HepG2 (cell line): ENCODE results near the gene OR2W1. TPM values are rescaled to one million over a fixed set of nuclear protein-coding genes. Genes with fewer than 3 reads are reported as not detected.

Experiments used
- ATAC-seq: fragments of 200-7000 bp; cut with Tn5 transposase; 3 replicates; pipeline ENCODE4 v1.9.1; 2020; ENCODE audit warnings: mild to moderate bottlenecking, moderate library complexity
- BruUV-seq: library from RNA; stranded (reverse); fragments of 400-500 nt; replicated peaks from 2 replicates; lab custom pipeline; 2021; lab: Mats Ljungman, UMichigan
- CTCF ChIA-PET: fragments of 300-600 bp; formaldehyde crosslinking; extraction: SDS; loops from one replicate; lab custom pipeline; 2021; ENCODE audit warnings: low total read pairs, inconsistent platforms, low intra/inter-chr PET ratio; lab: Yijun Ruan, JAX
- POLR2A ChIA-PET: fragments of 350-600 bp; sonication (Branson Sonifier 250); formaldehyde crosslinking; loops from one replicate; lab custom pipeline; 2020; ENCODE audit warnings: antibody characterized with exemption, inconsistent platforms; lab: Yijun Ruan, JAX
- DNase-seq: peaks from one replicate; pipeline ENCODE4 v3.0.0-alpha.2; 2015; ENCODE audit warnings: low spot score
- FAIRE-seq: peaks from 3 replicates; lab custom pipeline; 2011; peaks lifted over from hg19 to GRCh38; lab: Jason Lieb, UNC
- H2AFZ ChIP-seq: one replicate; pipeline ENCODE4 v1.6.1; 2011; ENCODE audit warnings: low read length, inconsistent platforms
- H3K27ac ChIP-seq: fragments of 300-600 bp; 3 replicates; pipeline ENCODE4 v1.8.0; 2011; ENCODE audit warnings: mixed run types, mild to moderate bottlenecking, mixed read lengths, low read length, inconsistent platforms; ENCODE audit not compliant: insufficient read depth; ENCODE audit errors: extremely low read length
- H3K27me3 ChIP-seq, 2 experiments: fragments of 200-600 bp in 1 of 2; 2 replicates in 1 of 2; 3 replicates in 1 of 2; pipeline versions ENCODE4 v1.6.0 to v1.8.0; 2011; ENCODE audit warnings: low read length in 2 of 2, mild to moderate bottlenecking in 2 of 2, moderate library complexity in 2 of 2, inconsistent platforms in 1 of 2; ENCODE audit not compliant: insufficient read depth in 2 of 2, control insufficient read depth in 1 of 2
- H3K36me3 ChIP-seq, 2 experiments: fragments of 200-600 bp in 1 of 2; replicated peaks in 1 of 2; 2 replicates in 1 of 2; 3 replicates in 1 of 2; pipeline versions ENCODE4 v1.5.1 to v1.8.0; 2011; ENCODE audit warnings: low read length in 2 of 2, inconsistent platforms in 1 of 2; ENCODE audit not compliant: insufficient read depth in 2 of 2, control insufficient read depth in 1 of 2
- H3K4me1 ChIP-seq: 2 replicates; pipeline ENCODE4 v1.5.1; 2012; ENCODE audit warnings: low read length, inconsistent platforms; ENCODE audit not compliant: insufficient read depth
- H3K4me2 ChIP-seq: 2 replicates; pipeline ENCODE4 v1.6.0; 2011; ENCODE audit warnings: low read depth, low read length, inconsistent platforms
- H3K4me3 ChIP-seq, 3 experiments: fragments of 200-600 bp in 1 of 3; sonication (generic), shearing (Covaris generic) in 1 of 3; replicated peaks in 1 of 3; 2 replicates each; pipeline ENCODE4 v1.5.1; 2011 to 2016; ENCODE audit warnings: low read length in 3 of 3, inconsistent platforms in 2 of 3, low read depth in 2 of 3, mild to moderate bottlenecking in 2 of 3, control low read depth in 1 of 3, mixed read lengths in 1 of 3; ENCODE audit not compliant: insufficient read depth in 1 of 3
- H3K79me2 ChIP-seq: one replicate; pipeline ENCODE4 v1.6.1; 2011; ENCODE audit warnings: low read length, inconsistent platforms; ENCODE audit not compliant: insufficient read depth
- H3K9ac ChIP-seq: 2 replicates; pipeline ENCODE4 v1.6.0; 2011; ENCODE audit warnings: mild to moderate bottlenecking, low read depth, low read length, inconsistent platforms; ENCODE audit not compliant: insufficient read depth
- H3K9me3 ChIP-seq: 2 replicates; pipeline ENCODE4 v1.5.1; 2012; ENCODE audit warnings: mild to moderate bottlenecking, low read length
- H4K20me1 ChIP-seq: 2 replicates; pipeline ENCODE4 v1.6.0; 2011; ENCODE audit warnings: inconsistent platforms, mild to moderate bottlenecking, low read length, moderate library complexity; ENCODE audit not compliant: insufficient read depth
- ATF6 ChIP-seq: sonication (generic); formaldehyde crosslinking; conservative IDR thresholded peaks from 2 replicates; pipeline ENCODE4 v1.4.0; 2020; ENCODE audit warnings: missing genetic modification reagents
- MED1 ChIP-seq: sonication (generic); formaldehyde crosslinking; IDR thresholded peaks from 2 replicates; pipeline ENCODE4 v1.4.0; 2020; ENCODE audit warnings: missing genetic modification reagents
- MLXIP ChIP-seq: sonication (generic); formaldehyde crosslinking; IDR thresholded peaks from 2 replicates; pipeline ENCODE4 v1.9.0; 2021; ENCODE audit warnings: missing genetic modification reagents, borderline replicate concordance
- RNF2 ChIP-seq: fragments of 450-650 bp; conservative IDR thresholded peaks from 2 replicates; pipeline ENCODE4 v1.6.1; 2016; ENCODE audit warnings: low read depth
- TAF15 ChIP-seq: fragments of 200-400 bp; formaldehyde crosslinking; IDR thresholded peaks from one replicate; pipeline ENCODE4 v1.6.1; 2018; ENCODE audit warnings: mild to moderate bottlenecking, low read depth, low read length; ENCODE audit not compliant: poor library complexity, severe bottlenecking
- TSC22D2 ChIP-seq: sonication (generic); formaldehyde crosslinking; IDR thresholded peaks from 2 replicates; pipeline ENCODE4 v1.5.1; 2020; ENCODE audit warnings: missing genetic modification reagents, mild to moderate bottlenecking, borderline replicate concordance
- ZFP41 ChIP-seq: sonication (generic); formaldehyde crosslinking; IDR thresholded peaks from 2 replicates; pipeline ENCODE4 v1.4.0; 2020; ENCODE audit warnings: mild to moderate bottlenecking, missing genetic modification reagents, borderline replicate concordance
- ZNF264 ChIP-seq: sonication (generic); formaldehyde crosslinking; IDR thresholded peaks from 2 replicates; pipeline ENCODE4 v1.4.0; 2020; ENCODE audit warnings: missing genetic modification reagents
- ZNF451 ChIP-seq: sonication (generic); formaldehyde crosslinking; IDR thresholded peaks from 2 replicates; pipeline ENCODE4 v1.5.0; 2020; ENCODE audit warnings: mild to moderate bottlenecking, missing genetic modification reagents
- ZNF597 ChIP-seq: sonication (generic); formaldehyde crosslinking; IDR thresholded peaks from 2 replicates; pipeline ENCODE4 v1.5.0; 2020; ENCODE audit warnings: missing genetic modification reagents
- ZSCAN22 ChIP-seq: sonication (generic); formaldehyde crosslinking; IDR thresholded peaks from 2 replicates; pipeline ENCODE4 v1.4.0; 2020; ENCODE audit warnings: mild to moderate bottlenecking, missing genetic modification reagents
- WGBS: methylation state at CpG from one replicate; pipeline ENCODE4 v1.1.6; 2017; ENCODE audit warnings: low lambda C conversion rate; 5-methylcytosine and 5-hydroxymethylcytosine counted together
- in situ Hi-C: cut with HindIII; loops from 2 replicates; pipeline ENCODE4 v1.10.0; 2017; ENCODE audit warnings: low pct_unique_long_range_greater_than_20kb; ENCODE audit not compliant: extremely low pct_ligation_motif_present
- intact Hi-C: fragments of 100-400 bp; cut with micrococcal nuclease; formaldehyde crosslinking; loops from one replicate; pipeline ENCODE4 v1.10.0; 2022; ENCODE audit not compliant: unreplicated experiment
- polyA plus RNA-seq, 8 experiments: library from polyadenylated mRNA; depleted of rRNA in 3 of 8; stranded (reverse) in 7 of 8; unstranded in 1 of 8; fragments of >200 nt; fragmentation: Illumina TruSeq in 4 of 8; extraction: Trizol in 4 of 8; gene quantifications; 2 replicates each; pipeline versions ENCODE4 v1.2.1 to v1.2.3, GENCODE V29; 2011 to 2016; ENCODE audit warnings: low read depth in 4 of 8, missing spikeins in 1 of 8, mixed read lengths in 1 of 8; ENCODE audit not compliant: insufficient read depth in 1 of 8
- total RNA-seq, 5 experiments: library from RNA; depleted of rRNA; stranded (reverse); fragments of >200 nt; fragmentation: Illumina TruSeq; extraction: Trizol; gene quantifications; 2 replicates each; pipeline ENCODE4 v1.2.3, GENCODE V29; 2016; ENCODE audit warnings: low read depth in 1 of 5
- TF ChIP-seq, protein P1 (sequence below): sonication (generic); formaldehyde crosslinking; conservative IDR thresholded peaks from 2 replicates; pipeline ENCODE4 v1.4.0; 2020; ENCODE audit warnings: missing genetic modification reagents
- TF ChIP-seq, protein P2 (sequence below): sonication (generic); formaldehyde crosslinking; IDR thresholded peaks from 2 replicates; pipeline ENCODE4 v1.5.1; 2020; ENCODE audit warnings: missing genetic modification reagents, mild to moderate bottlenecking, borderline replicate concordance
- TF ChIP-seq, protein P3 (sequence below): sonication (generic); formaldehyde crosslinking; IDR thresholded peaks from 2 replicates; pipeline ENCODE4 v1.4.0; 2020; ENCODE audit warnings: missing genetic modification reagents, mild to moderate bottlenecking, borderline replicate concordance

OR2W1 gene
- total and polyA plus RNA-seq, 2 of the 13 experiments (the other 11 are each of a cell fraction or from before 2014, with no cell fraction given) = not detected

DNA sequence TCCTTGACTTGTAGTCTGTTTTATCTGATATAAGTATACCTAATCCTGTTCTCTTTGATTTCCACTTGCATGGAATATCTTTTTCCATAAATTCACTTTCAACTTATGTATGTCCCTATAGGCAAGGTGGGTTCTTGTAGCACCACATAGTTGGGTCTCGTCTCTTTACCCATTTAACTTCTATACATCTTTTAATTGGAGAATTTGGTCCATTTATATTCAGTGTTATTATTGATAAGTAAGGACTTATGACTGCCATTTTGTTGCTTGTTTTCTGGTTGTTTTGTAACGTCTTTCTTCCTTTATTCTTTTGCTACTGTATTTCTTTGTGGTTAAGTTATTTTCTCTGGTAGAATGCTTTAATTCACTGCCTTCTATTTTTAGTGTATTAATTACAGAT is 25.3 kb downstream of the OR2W1 start:
- no peak for ATAC-seq
- intact Hi-C loops = loop anchor here (5.0 kb wide), 1 partner anchor 142 kb away; no protein-coding TSS in a partner anchor
- in situ Hi-C loops = loop anchor here (5.0 to 10.0 kb wide), 4 partner anchors 77 to 335 kb away; no protein-coding TSS in a partner anchor

More for the DNA sequence above, 25.3 kb downstream of the OR2W1 start:
- TF ChIP-seq ZFP41 (CRISPR knock-in tag) (no peak), ZNF597 (CRISPR knock-in tag) (no peak), ZSCAN22 (CRISPR knock-in tag) (no peak), MLXIP (CRISPR knock-in tag) (no peak), TAF15 (no peak), ATF6 (CRISPR knock-in tag) (no peak), ZNF451 (CRISPR knock-in tag) (no peak), ZNF264 (CRISPR knock-in tag) (no peak), MED1 (CRISPR knock-in tag) (no peak), TSC22D2 (no peak), RNF2 (no peak)
- TF ChIP-seq, protein P1, sequence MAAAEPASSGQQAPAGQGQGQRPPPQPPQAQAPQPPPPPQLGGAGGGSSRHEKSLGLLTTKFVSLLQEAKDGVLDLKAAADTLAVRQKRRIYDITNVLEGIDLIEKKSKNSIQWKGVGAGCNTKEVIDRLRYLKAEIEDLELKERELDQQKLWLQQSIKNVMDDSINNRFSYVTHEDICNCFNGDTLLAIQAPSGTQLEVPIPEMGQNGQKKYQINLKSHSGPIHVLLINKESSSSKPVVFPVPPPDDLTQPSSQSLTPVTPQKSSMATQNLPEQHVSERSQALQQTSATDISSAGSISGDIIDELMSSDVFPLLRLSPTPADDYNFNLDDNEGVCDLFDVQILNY = no peak
- TF ChIP-seq, protein P2, sequence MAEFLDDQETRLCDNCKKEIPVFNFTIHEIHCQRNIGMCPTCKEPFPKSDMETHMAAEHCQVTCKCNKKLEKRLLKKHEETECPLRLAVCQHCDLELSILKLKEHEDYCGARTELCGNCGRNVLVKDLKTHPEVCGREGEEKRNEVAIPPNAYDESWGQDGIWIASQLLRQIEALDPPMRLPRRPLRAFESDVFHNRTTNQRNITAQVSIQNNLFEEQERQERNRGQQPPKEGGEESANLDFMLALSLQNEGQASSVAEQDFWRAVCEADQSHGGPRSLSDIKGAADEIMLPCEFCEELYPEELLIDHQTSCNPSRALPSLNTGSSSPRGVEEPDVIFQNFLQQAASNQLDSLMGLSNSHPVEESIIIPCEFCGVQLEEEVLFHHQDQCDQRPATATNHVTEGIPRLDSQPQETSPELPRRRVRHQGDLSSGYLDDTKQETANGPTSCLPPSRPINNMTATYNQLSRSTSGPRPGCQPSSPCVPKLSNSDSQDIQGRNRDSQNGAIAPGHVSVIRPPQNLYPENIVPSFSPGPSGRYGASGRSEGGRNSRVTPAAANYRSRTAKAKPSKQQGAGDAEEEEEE (CRISPR knock-in tag) = no peak
- TF ChIP-seq, protein P3, sequence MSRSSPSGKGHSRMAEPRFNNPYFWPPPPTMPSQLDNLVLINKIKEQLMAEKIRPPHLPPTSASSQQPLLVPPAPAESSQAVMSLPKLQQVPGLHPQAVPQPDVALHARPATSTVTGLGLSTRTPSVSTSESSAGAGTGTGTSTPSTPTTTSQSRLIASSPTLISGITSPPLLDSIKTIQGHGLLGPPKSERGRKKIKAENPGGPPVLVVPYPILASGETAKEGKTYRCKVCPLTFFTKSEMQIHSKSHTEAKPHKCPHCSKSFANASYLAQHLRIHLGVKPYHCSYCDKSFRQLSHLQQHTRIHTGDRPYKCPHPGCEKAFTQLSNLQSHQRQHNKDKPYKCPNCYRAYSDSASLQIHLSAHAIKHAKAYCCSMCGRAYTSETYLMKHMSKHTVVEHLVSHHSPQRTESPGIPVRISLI (CRISPR knock-in tag) = no peak
- H3K9me3 ChIP-seq = no peaks in the 10 kb centered on the region
- ChIA-PET CTCF (no interaction called here), POLR2A (no interaction called here)
- DNase-seq = no peak
- no peaks in the 10 kb centered on the region for H3K79me2 ChIP-seq
- no TSS peak for BruUV-seq
- no peaks in the 10 kb centered on the region for H3K36me3 ChIP-seq
- no peak overlapping the region for H3K27ac ChIP-seq
- no peak overlapping the region for H3K9ac ChIP-seq
- H3K4me1 ChIP-seq = peaks cover 22% of the 10 kb centered on the region
- H3K4me2 ChIP-seq = no peak overlapping the region
- no peak overlapping the region for H3K4me3 ChIP-seq
- H2AFZ ChIP-seq = no peak overlapping the region
- FAIRE-seq = no peak
- WGBS = 34% methylated on average over 2 of the region's 2 CpGs
- H3K27me3 ChIP-seq = no peaks in the 10 kb centered on the region; a peak in 1 of 5 replicates
- H4K20me1 ChIP-seq = no peaks in the 10 kb centered on the region
